K562 (cell line): ENCODE data around the gene ATXN7L2. TPM values are rescaled to one million over a fixed set of nuclear protein-coding genes. Genes with fewer than 3 reads are reported as not detected.

Experiments used
- CBX5 ChIP-seq: IDR thresholded peaks from 2 replicates; pipeline ENCODE4 v1.6.1; 2014; ENCODE audit warnings: low read depth, borderline replicate concordance
- CEBPG ChIP-seq, 3 experiments: fragments of 200-800 bp in 1 of 3; sonication (Bioruptor generic) in 1 of 3; sonication (generic) in 1 of 3; formaldehyde crosslinking in 1 of 3; IDR thresholded peaks in 2 of 3; conservative IDR thresholded peaks in 1 of 3; 2 replicates each; pipeline versions ENCODE4 v1.6.1 to v1.8.0; 2016 to 2022; ENCODE audit warnings: missing compliant biosample characterization in 2 of 3, missing genetic modification characterization in 2 of 3, mild to moderate bottlenecking in 1 of 3, missing genetic modification reagents in 1 of 3
- DMBX1 ChIP-seq: fragments of 250-450 bp; sonication (Bioruptor Pico); IDR thresholded peaks from 2 replicates; pipeline ENCODE4 v1.8.0; 2022; ENCODE audit warnings: inconsistent platforms, mild to moderate bottlenecking, moderate library complexity, borderline replicate concordance
- ESRRB ChIP-seq: fragments of 250-450 bp; sonication (Bioruptor Pico); IDR thresholded peaks from 2 replicates; pipeline ENCODE4 v1.5.0; 2020; ENCODE audit warnings: mild to moderate bottlenecking, moderate library complexity, borderline replicate concordance
- ETV6 ChIP-seq, 3 experiments: fragments of 150-350 bp in 1 of 3; sonication (generic) in 1 of 3; formaldehyde crosslinking in 1 of 3; IDR thresholded peaks; 2 replicates each; pipeline versions ENCODE4 v1.6.1 to v1.8.0; 2014 to 2022; ENCODE audit warnings: borderline replicate concordance in 2 of 3, low read depth in 2 of 3, antibody characterized with exemption in 1 of 3, low read length in 1 of 3, mild to moderate bottlenecking in 1 of 3, missing genetic modification reagents in 1 of 3
- MAFG ChIP-seq: fragments of 450-650 bp; conservative IDR thresholded peaks from 2 replicates; pipeline ENCODE4 v1.6.1; 2016; ENCODE audit warnings: missing genetic modification characterization, missing compliant biosample characterization
- NR2C2 ChIP-seq, 2 experiments: fragments of 200-800 bp in 1 of 2; sonication (Bioruptor generic) in 1 of 2; sonication (generic) in 1 of 2; formaldehyde crosslinking in 1 of 2; IDR thresholded peaks; 2 replicates each; pipeline versions ENCODE4 v1.6.1 to v1.8.0; 2016 to 2022; ENCODE audit warnings: mild to moderate bottlenecking in 1 of 2, missing compliant biosample characterization in 1 of 2, missing genetic modification characterization in 1 of 2, missing genetic modification reagents in 1 of 2
- POLR3A ChIP-seq: IDR thresholded peaks from 2 replicates; pipeline ENCODE4 v1.6.1; 2011; ENCODE audit warnings: borderline replicate concordance, mild to moderate bottlenecking, moderate library complexity; ENCODE audit not compliant: insufficient read length, insufficient read depth; ENCODE audit errors: extremely low read depth
- PYGO2 ChIP-seq: fragments of 450-650 bp; IDR thresholded peaks from 2 replicates; pipeline ENCODE4 v1.6.1; 2016; ENCODE audit warnings: mild to moderate bottlenecking, missing genetic modification characterization, moderate library complexity, missing compliant biosample characterization
- RBM14 ChIP-seq: fragments of 200-400 bp; formaldehyde crosslinking; IDR thresholded peaks from 2 replicates; pipeline ENCODE4 v1.6.1; 2018; ENCODE audit warnings: low read depth, mild to moderate bottlenecking, low read length, moderate library complexity, borderline replicate concordance; ENCODE audit not compliant: insufficient read depth
- SMARCA4 ChIP-seq: fragments of 450-650 bp; IDR thresholded peaks from 2 replicates; pipeline ENCODE4 v1.6.1; 2016
- TAL1 ChIP-seq: fragments of 450-650 bp; IDR thresholded peaks from 2 replicates; pipeline ENCODE4 v1.6.1; 2016; ENCODE audit warnings: mild to moderate bottlenecking
- ZBTB26 ChIP-seq: fragments of 450-650 bp; formaldehyde crosslinking; IDR thresholded peaks from 2 replicates; pipeline ENCODE4 v1.4.0; 2022; ENCODE audit warnings: missing genetic modification characterization
- ZMIZ1 ChIP-seq, 2 experiments: fragments of 150-350 bp in 1 of 2; IDR thresholded peaks; 2 replicates each; pipeline ENCODE4 v1.6.1; 2012 to 2016; ENCODE audit warnings: low read depth in 2 of 2, low read length in 2 of 2, mild to moderate bottlenecking in 1 of 2, moderate library complexity in 1 of 2
- ZNF609 ChIP-seq: sonication (generic); formaldehyde crosslinking; IDR thresholded peaks from 2 replicates; pipeline ENCODE4 v1.8.1; 2023; ENCODE audit warnings: missing genetic modification reagents, mild to moderate bottlenecking, borderline replicate concordance
- polyA plus RNA-seq, 8 experiments: library from polyadenylated mRNA; depleted of rRNA in 4 of 8; stranded (reverse) in 5 of 8; unstranded in 3 of 8; fragments of >200 nt; fragmentation: Nextera tagmentation in 2 of 8; fragmentation: Illumina TruSeq in 1 of 8; extraction: Ambion mirVana in 2 of 8; extraction: Trizol in 1 of 8; gene quantifications; 2 replicates each; pipeline versions ENCODE4 v1.2.1 to v1.2.3, GENCODE V29; 2011 to 2014; ENCODE audit warnings: inconsistent platforms in 1 of 8, missing spikeins in 1 of 8
- total RNA-seq, 7 experiments: library from RNA; depleted of rRNA in 6 of 7; stranded (reverse); fragments of >200 nt in 6 of 7; fragmentation: Illumina TruSeq in 2 of 7; extraction: Trizol in 2 of 7; gene quantifications; 2 replicates each; pipeline versions ENCODE4 v1.2.1 to v1.2.3, GENCODE V29; 2011 to 2021; ENCODE audit warnings: low replicate concordance in 1 of 7

Gene ATXN7L2
- total and polyA plus RNA-seq, 9 of the 15 experiments (the other 6 are each of a cell fraction or from before 2014, with no cell fraction given): 0.21 to 10.4 (median 5.8) TPM

GRCh38 chr1:109438798-109439297, 44.9 kb upstream of the ATXN7L2 start (continued):
- TF ChIP-seq DMBX1 (CRISPR knock-in tag): no peak
- 0 out of 2 replicates have a peak, but pooled peaks have one; percentile 2 for TF ChIP-seq TAL1
- TF ChIP-seq ZBTB26: no peak
- TF ChIP-seq NR2C2 (CRISPR knock-in tag; IDR thresholded peaks at IDR 0.05): peak; percentile 77
- TF ChIP-seq NR2C2 (tag; IDR thresholded peaks at IDR 0.05): peak; percentile 95
- TF ChIP-seq ZMIZ1 (IDR thresholded peaks at IDR 0.05; ENCODE audit: low read depth in 2 of 2, low read length in 2 of 2): no peak
- peak; percentile 76; the same call in 1 of the 2 replicates for TF ChIP-seq SMARCA4
- no peak for TF ChIP-seq PYGO2 (tag)
- 0 out of 2 replicates have a peak, but pooled peaks have one; percentile 18 for TF ChIP-seq MAFG (tag)
- TF ChIP-seq POLR3A: no peak
- no peak for TF ChIP-seq CEBPG (CRISPR knock-in tag; IDR thresholded peaks at IDR 0.05)
- TF ChIP-seq CEBPG (tag; conservative IDR thresholded peaks at IDR 0.05 in 1 of 2, IDR thresholded peaks at IDR 0.05 in 1 of 2): no peak
- TF ChIP-seq ESRRB: no peak
- TF ChIP-seq CBX5: no peak
- no peak for TF ChIP-seq RBM14
- no peak for TF ChIP-seq ZNF609 (CRISPR knock-in tag)
- no peak for TF ChIP-seq ETV6 (IDR thresholded peaks at IDR 0.05; ENCODE audit: borderline replicate concordance in 1 of 2, low read depth in 2 of 2, low read length in 1 of 2)
- TF ChIP-seq ETV6 (CRISPR knock-in tag; IDR thresholded peaks at IDR 0.05; ENCODE audit: borderline replicate concordance): no peak
